ENCODE measurements around the gene ITSN1. TPM values are rescaled to one million over a fixed set of nuclear protein-coding genes. Genes with fewer than 3 reads are reported as not detected.

Gene ITSN1
- total and polyA plus RNA-seq, 3 donors from 2014 or later = 20.0 to 56.6 (median 48.4) TPM

GRCh38 chr21:33774551-33774950 lies 132.2 kb downstream of the ITSN1 start:
- DNase-seq = no peak
- TF ChIP-seq, protein P1, sequence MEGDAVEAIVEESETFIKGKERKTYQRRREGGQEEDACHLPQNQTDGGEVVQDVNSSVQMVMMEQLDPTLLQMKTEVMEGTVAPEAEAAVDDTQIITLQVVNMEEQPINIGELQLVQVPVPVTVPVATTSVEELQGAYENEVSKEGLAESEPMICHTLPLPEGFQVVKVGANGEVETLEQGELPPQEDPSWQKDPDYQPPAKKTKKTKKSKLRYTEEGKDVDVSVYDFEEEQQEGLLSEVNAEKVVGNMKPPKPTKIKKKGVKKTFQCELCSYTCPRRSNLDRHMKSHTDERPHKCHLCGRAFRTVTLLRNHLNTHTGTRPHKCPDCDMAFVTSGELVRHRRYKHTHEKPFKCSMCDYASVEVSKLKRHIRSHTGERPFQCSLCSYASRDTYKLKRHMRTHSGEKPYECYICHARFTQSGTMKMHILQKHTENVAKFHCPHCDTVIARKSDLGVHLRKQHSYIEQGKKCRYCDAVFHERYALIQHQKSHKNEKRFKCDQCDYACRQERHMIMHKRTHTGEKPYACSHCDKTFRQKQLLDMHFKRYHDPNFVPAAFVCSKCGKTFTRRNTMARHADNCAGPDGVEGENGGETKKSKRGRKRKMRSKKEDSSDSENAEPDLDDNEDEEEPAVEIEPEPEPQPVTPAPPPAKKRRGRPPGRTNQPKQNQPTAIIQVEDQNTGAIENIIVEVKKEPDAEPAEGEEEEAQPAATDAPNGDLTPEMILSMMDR (IDR thresholded peaks at IDR 0.05) = no peak
- no peak for TF ChIP-seq POLR2A (IDR thresholded peaks at IDR 0.05)
- no peaks in the 10 kb centered on the region for H3K36me3 ChIP-seq (ENCODE audit: low read depth, missing control alignments)
- no peaks in the 10 kb centered on the region for H3K9me3 ChIP-seq
- no peaks in the 10 kb centered on the region for H3K4me1 ChIP-seq
- intact Hi-C loops (cut with DNase I; ENCODE audit: low total_unique reads) = no loop called here
- WGBS, 2 donors = 83 to 94% methylated on average over 4 of the region's 4 CpGs
- no peak overlapping the region for H3K27ac ChIP-seq
- no peaks in the 10 kb centered on the region for H3K27me3 ChIP-seq
- H3K4me3 ChIP-seq = no peak overlapping the region

DNA sequence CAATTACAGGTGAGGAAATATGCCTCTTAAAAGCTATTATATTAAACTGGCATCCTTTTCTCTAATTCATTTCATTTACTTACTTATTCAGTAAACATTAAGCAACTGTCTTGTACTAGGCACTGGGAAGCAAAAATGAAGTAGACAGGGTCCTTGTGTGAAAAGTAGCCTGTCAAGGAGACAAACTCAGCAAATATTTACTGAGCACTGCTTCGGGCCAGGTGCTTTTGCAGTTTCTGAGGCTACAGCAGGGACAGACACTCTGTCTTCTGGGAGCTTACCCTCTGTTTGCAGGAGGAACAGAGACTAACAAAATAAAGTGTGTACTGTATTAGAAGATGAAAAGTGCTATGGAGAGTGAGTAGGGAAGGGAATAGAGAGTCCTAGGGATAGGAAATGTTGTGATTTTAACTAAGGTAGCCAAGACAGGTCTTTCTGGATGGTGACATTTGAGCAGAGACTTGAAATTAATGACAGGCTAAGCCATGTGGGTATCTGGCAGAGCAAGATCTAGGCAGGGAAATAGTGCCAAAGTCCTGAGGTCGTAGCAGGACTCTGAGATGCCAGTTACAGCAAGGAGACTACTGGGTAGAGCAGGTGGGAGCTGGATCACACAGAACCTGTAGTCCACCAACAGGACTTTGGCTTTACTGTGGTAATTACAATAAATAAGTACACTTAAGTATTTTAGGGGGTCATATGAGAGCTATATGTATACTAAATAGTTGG lies 133.0 kb downstream of the ITSN1 start:
- WGBS, 2 donors = 86 to 100% methylated on average over 2 of the region's 2 CpGs
- Histone ChIP-seq H3K4me1 (no peaks in the 10 kb centered on the region), H3K27ac (no peak overlapping the region), H3K4me3 (no peak overlapping the region), H3K9me3 (no peaks in the 10 kb centered on the region), H3K36me3 (ENCODE audit: low read depth, missing control alignments) (no peaks in the 10 kb centered on the region), H3K27me3 (no peaks in the 10 kb centered on the region)
- TF ChIP-seq POLR2A (IDR thresholded peaks at IDR 0.05) = no peak
- DNase-seq = no peak
- intact Hi-C loops (cut with DNase I; ENCODE audit: low total_unique reads) = no loop called here

DNA sequence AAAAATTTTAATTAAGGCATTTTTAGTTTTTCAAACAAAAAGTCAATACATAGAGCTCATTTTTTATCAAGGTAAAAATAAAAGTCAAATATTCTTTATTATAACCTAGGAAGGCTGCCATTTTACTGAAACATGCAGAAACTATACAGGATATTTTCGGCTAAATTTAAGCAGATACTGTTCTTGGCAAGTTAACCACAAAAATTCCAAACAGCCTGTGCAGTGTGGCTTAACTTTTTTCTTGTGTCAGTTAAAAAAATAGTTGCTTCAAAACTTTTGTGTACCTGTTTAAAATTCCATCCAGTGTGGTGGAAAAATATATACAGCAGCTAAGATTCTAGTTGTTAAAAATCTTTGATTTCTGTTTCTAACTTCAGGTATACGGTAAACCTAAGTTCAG lies 138.3 kb downstream of the ITSN1 start:
- no peaks in the 10 kb centered on the region for H3K4me1 ChIP-seq
- DNase-seq = no peak
- intact Hi-C loops (cut with DNase I; ENCODE audit: low total_unique reads) = no loop called here
- H3K36me3 ChIP-seq (ENCODE audit: low read depth, missing control alignments) = no peaks in the 10 kb centered on the region
- 74 to 80% methylated on average over 2 of the region's 2 CpGs for WGBS, 2 donors
- no peak overlapping the region for H3K27ac ChIP-seq
- no peak for TF ChIP-seq POLR2A (IDR thresholded peaks at IDR 0.05)
- TF ChIP-seq, protein P1 (IDR thresholded peaks at IDR 0.05) = no peak
- no peak overlapping the region for H3K4me3 ChIP-seq
- H3K9me3 ChIP-seq = no peaks in the 10 kb centered on the region
- no peaks in the 10 kb centered on the region for H3K27me3 ChIP-seq

DNA sequence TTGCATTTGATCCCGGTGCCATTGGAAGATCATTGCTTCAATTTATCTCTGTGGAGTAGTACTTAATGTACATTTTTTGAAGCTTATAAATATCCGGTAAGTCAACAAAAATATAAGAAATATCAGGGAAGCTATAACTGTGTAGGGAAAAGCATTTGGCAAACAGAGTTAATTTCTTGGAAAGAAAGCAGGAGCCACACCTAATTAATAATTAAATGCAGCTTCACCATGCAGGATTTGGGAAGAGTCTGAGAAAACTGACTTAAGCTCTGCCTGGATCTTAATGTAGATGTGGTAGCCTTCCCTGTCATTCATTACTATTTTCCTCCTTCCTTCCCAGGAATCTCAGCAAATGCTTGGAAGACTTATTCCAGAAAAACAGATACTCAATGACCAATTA lies 138.8 kb downstream of the ITSN1 start:
- 82 to 94% methylated on average over 2 of the region's 2 CpGs for WGBS, 2 donors
- no peak overlapping the region for H3K4me3 ChIP-seq
- intact Hi-C loops (cut with DNase I; ENCODE audit: low total_unique reads) = no loop called here
- no peaks in the 10 kb centered on the region for H3K4me1 ChIP-seq
- no peaks in the 10 kb centered on the region for H3K36me3 ChIP-seq (ENCODE audit: low read depth, missing control alignments)
- DNase-seq = no peak
- H3K27ac ChIP-seq = no peak overlapping the region
- TF ChIP-seq POLR2A (IDR thresholded peaks at IDR 0.05) = no peak
- TF ChIP-seq, protein P1 (IDR thresholded peaks at IDR 0.05) = no peak
- H3K27me3 ChIP-seq = no peaks in the 10 kb centered on the region
- H3K9me3 ChIP-seq = no peaks in the 10 kb centered on the region

- 73 to 87% methylated on average over 2 of the region's 2 CpGs for WGBS, 2 donors
- Histone ChIP-seq H3K36me3 (ENCODE audit: low read depth, missing control alignments) (no peaks in the 10 kb centered on the region), H3K27me3 (no peaks in the 10 kb centered on the region), H3K4me1 (no peaks in the 10 kb centered on the region), H3K4me3 (no peak overlapping the region), H3K27ac (no peak overlapping the region), H3K9me3 (no peaks in the 10 kb centered on the region)
- TF ChIP-seq, protein P1 (IDR thresholded peaks at IDR 0.05) = no peak
- no peak for TF ChIP-seq POLR2A (IDR thresholded peaks at IDR 0.05)
- DNase-seq = no peak
- intact Hi-C loops (cut with DNase I; ENCODE audit: low total_unique reads) = no loop called here
Observed at GRCh38 chr21:33783187-33783979, 141.1 kb downstream of the ITSN1 start.
